Activated naive CD8-positive, alpha-beta T cell treated with anti-CD3 and anti-CD28 coated beads, Interleukin-2, amount 50 U/mL, for 24 hours (primary cell): Measurements from ENCODE around the gene ZDHHC17.
A peak's percentile ranks its signal among the peaks of the same experiment; 100 is the strongest.
"Not testable (repeated sequence)": the region's sequence is repeated elsewhere in the genome, so short reads cannot be mapped to it uniquely, and the experiment has no call there.

Experiments used
- ATAC-seq: fragments of 150-1000 bp; cut with Tn5 transposase; one replicate; pipeline ENCODE4 v1.10.0; 2021
- DNase-seq: peaks from one replicate; pipeline ENCODE4 v3.0.0; 2021
- H3K27ac Mint-ChIP-seq: one replicate; pipeline ENCODE4 v1.8.0; 2021; ENCODE audit warnings: mild to moderate bottlenecking, mixed read lengths
- H3K27me3 Mint-ChIP-seq: one replicate; pipeline ENCODE4 v1.8.0; 2021; ENCODE audit warnings: mixed read lengths
- H3K36me3 Mint-ChIP-seq: one replicate; pipeline ENCODE4 v1.8.0; 2021; ENCODE audit warnings: low read depth, mixed read lengths
- H3K4me1 Mint-ChIP-seq: one replicate; pipeline ENCODE4 v1.8.0; 2021; ENCODE audit warnings: mixed read lengths
- H3K4me3 Mint-ChIP-seq: one replicate; pipeline ENCODE4 v1.8.0; 2021; ENCODE audit warnings: mild to moderate bottlenecking, moderate library complexity, mixed read lengths
- H3K9me3 Mint-ChIP-seq: one replicate; pipeline ENCODE4 v1.8.0; 2021; ENCODE audit warnings: mixed read lengths

ZDHHC17 gene

DNA sequence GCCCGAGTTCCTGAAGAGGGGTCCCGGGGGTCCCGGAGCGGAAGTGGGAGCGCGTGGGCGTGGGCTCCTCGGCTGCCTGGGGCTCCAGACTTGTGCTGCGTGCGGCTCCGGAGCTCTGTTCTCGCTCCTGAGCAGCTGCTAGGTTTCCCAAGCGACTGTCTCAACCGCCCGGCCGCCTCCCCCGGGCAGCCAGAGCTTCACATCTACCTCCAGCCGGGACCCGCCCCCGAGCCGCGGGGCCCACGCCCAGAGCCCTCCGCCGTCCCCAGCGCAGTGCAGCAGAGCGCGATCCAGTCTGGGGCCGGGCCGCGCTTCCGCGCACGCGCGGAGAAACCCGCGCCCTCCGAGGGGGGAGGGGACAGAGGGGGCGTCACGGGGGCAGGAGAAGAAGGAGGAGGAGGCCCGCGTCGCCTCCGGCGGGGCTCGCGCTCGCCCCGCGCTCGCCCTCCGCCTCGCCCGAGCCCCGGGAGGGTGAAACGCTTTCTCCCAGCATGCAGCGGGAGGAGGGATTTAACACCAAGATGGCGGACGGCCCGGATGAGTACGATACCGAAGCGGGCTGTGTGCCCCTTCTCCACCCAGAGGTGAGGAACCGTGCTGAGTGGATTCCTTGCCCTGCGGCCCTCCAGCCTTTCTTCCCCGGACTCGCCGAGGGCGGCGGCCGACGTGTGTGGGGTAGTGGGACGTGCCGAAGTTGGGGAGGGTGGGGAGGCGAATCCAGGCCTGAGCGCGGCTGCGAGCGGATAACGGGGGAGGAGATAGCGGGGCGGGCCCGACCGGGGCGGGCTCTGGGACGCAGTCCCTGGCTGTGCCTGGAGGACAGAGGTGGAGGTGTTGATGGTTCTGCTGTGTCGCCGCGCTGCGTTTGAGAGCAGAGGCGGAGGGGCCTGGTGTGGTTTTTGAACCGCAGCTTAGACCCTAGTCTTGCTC is at the start of gene ZDHHC17:
Gene ZDHHC17, plus strand, starts transcription at position 370 of the 930 bp plus-strand sequence. Its CDS starts 122 bp downstream, at position 492.
- Mint-ChIP-seq H3K4me3 (peak within 1 kb of the TSS; percentile 96), H3K9me3 (no peaks in the 10 kb centered on the region), H3K4me1 (peaks cover 45% of the 10 kb centered on the region), H3K27ac (peak within 1 kb of the TSS; percentile 96), H3K27me3 (no peaks in the 10 kb centered on the region), H3K36me3 (no peaks in the 10 kb centered on the region)
- peak; percentile 90 for ATAC-seq
- peak; percentile 90 for DNase-seq

- ATAC-seq (no peak), DNase-seq (no peak)
- H3K27me3 Mint-ChIP-seq = no peaks in the 10 kb centered on the region
- no peak overlapping the region for H3K4me3 Mint-ChIP-seq
- no peaks in the 10 kb centered on the region for H3K4me1 Mint-ChIP-seq
- H3K36me3 Mint-ChIP-seq = no peaks in the 10 kb centered on the region
- no peak overlapping the region for H3K27ac Mint-ChIP-seq
- H3K9me3 Mint-ChIP-seq = no peaks in the 10 kb centered on the region
Observed at GRCh38 chr12:76714415-76714814, 49.5 kb upstream of the ZDHHC17 start.

DNA sequence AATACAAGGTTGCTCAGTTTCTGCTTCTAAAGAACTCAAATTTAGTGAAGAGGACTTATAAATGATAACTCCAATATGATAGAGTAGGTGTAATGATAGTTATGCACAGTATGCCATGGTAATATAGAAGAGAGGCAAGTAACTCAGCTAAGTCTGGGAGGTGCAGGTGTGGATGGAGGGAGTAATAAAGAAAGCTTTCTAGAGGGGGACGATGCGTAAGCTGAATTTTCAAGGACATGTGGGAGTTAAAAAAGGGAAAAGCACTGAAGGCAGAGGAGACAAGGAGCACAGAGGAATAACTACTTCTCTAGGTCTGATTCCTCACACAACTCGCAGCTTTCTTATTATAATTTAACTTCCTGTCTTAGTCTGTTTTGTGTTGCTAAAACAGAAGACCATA is 49.1 kb upstream of the ZDHHC17 start:
- Mint-ChIP-seq H3K4me1 (no peaks in the 10 kb centered on the region), H3K27ac (no peak overlapping the region), H3K27me3 (no peaks in the 10 kb centered on the region), H3K4me3 (no peak overlapping the region), H3K36me3 (no peaks in the 10 kb centered on the region), H3K9me3 (no peaks in the 10 kb centered on the region)
- ATAC-seq = no peak
- no peak for DNase-seq

DNA sequence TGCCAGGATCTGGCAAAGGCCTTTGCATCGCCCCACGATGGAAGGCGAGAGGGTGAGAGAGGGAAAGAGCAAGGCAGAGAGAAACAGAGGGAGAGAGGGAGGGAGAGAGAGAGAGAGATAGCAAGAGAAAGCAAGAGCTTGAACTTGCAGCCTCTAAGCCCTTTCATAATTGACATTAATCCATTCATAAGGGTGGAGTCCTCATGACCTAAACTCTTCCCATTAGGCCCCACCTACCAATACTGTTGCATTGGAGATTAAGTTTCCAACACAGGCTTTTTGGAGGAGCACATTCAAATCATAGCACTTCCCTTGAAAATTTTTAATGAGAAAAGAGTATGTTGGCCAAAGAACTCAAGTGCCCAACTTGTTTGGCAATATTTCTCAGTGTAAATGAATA is 48.6 kb upstream of the ZDHHC17 start:
- ATAC-seq = no peak
- no peaks in the 10 kb centered on the region for H3K36me3 Mint-ChIP-seq
- H3K27me3 Mint-ChIP-seq = no peaks in the 10 kb centered on the region

GRCh38 chr12:76717314-76717713 is 46.6 kb upstream of the ZDHHC17 start:
- Mint-ChIP-seq H3K4me3 (no peak overlapping the region), H3K4me1 (no peaks in the 10 kb centered on the region), H3K9me3 (no peaks in the 10 kb centered on the region), H3K27ac (no peak overlapping the region), H3K27me3 (no peaks in the 10 kb centered on the region), H3K36me3 (no peaks in the 10 kb centered on the region)
- DNase-seq (no peak), ATAC-seq (no peak)

More for the DNA sequence above, 48.6 kb upstream of the ZDHHC17 start:
- no peak overlapping the region for H3K4me3 Mint-ChIP-seq
- H3K9me3 Mint-ChIP-seq = no peaks in the 10 kb centered on the region
- no peak overlapping the region for H3K27ac Mint-ChIP-seq
- no peak for DNase-seq
- H3K4me1 Mint-ChIP-seq = no peaks in the 10 kb centered on the region

GRCh38 chr12:76719171-76720041 is 44.5 kb upstream of the ZDHHC17 start:
- no peak for DNase-seq
- Mint-ChIP-seq H3K9me3 (no peaks in the 10 kb centered on the region), H3K27ac (no peak overlapping the region)

DNA sequence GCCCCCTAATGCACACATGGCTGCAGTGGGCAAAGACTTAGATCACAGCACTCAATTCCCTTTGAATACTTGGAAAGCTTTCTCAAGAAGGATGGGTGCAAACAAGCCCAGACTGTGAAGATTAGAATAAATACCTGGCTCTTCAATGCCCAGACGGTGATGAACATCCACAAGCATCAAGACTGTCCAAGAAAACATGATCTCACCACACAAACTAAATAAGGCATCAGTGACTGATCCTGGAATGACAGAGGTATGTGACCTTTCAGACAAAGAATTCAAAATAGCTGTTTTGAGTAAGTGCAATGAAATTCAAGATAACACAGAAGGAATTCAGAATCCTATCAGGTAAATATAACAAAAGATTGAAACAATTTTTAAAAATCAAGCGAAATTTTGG is 43.8 kb upstream of the ZDHHC17 start:
- no peak overlapping the region for H3K4me3 Mint-ChIP-seq
- DNase-seq = no peak
- H3K27ac Mint-ChIP-seq = no peak overlapping the region
- H3K4me1 Mint-ChIP-seq = no peaks in the 10 kb centered on the region
- H3K9me3 Mint-ChIP-seq = no peaks in the 10 kb centered on the region
- H3K27me3 Mint-ChIP-seq = no peaks in the 10 kb centered on the region
- H3K36me3 Mint-ChIP-seq = no peaks in the 10 kb centered on the region
- ATAC-seq = no peak

More at GRCh38 chr12:76719171-76720041, 44.5 kb upstream of the ZDHHC17 start:
- H3K27me3 Mint-ChIP-seq = no peaks in the 10 kb centered on the region
- no peak for ATAC-seq
- H3K36me3 Mint-ChIP-seq = no peaks in the 10 kb centered on the region
- no peaks in the 10 kb centered on the region for H3K4me1 Mint-ChIP-seq
- H3K4me3 Mint-ChIP-seq = no peak overlapping the region

GRCh38 chr12:76726626-76727025 is 37.3 kb upstream of the ZDHHC17 start:
- no peak overlapping the region for H3K4me3 Mint-ChIP-seq
- H3K27ac Mint-ChIP-seq = no peak overlapping the region
- H3K36me3 Mint-ChIP-seq = no peaks in the 10 kb centered on the region
- H3K27me3 Mint-ChIP-seq = peaks cover 1% of the 10 kb centered on the region
- DNase-seq (no peak), ATAC-seq (no peak)
- H3K4me1 Mint-ChIP-seq = no peaks in the 10 kb centered on the region
- no peaks in the 10 kb centered on the region for H3K9me3 Mint-ChIP-seq

GRCh38 chr12:76732188-76732587 is 31.7 kb upstream of the ZDHHC17 start:
- H3K9me3 Mint-ChIP-seq = peaks cover 21% of the 10 kb centered on the region
- H3K4me1 Mint-ChIP-seq, H3K27ac Mint-ChIP-seq, H3K27me3 Mint-ChIP-seq, H3K4me3 Mint-ChIP-seq, DNase-seq, H3K36me3 Mint-ChIP-seq, ATAC-seq: not testable (repeated sequence)

DNA sequence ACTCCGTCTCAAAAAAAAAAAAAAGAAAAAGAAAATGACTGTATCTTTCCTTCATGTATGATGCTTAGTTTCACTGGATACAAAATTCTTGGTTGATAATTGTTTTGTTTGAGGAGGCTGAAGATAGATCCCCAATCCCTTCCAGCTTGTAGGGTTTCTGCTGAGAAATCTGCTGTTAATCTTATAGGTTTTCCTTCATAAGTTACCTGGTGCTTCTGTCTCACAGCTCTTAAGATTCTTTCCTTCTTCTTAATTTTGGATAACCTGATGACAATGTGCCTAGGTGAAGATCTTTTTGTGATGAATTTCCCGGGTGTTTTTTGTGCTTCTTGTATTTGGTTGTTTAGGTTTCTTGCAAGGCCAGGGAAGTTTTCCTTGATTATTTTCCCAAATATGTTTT is 26.2 kb upstream of the ZDHHC17 start:
- H3K9me3 Mint-ChIP-seq = peaks cover 29% of the 10 kb centered on the region
- not testable (repeated sequence) for H3K27me3 Mint-ChIP-seq, H3K4me3 Mint-ChIP-seq, H3K4me1 Mint-ChIP-seq, H3K27ac Mint-ChIP-seq, H3K36me3 Mint-ChIP-seq, DNase-seq, ATAC-seq

GRCh38 chr12:76738824-76739579 is 24.9 kb upstream of the ZDHHC17 start:
- peaks cover 5% of the 10 kb centered on the region for H3K36me3 Mint-ChIP-seq
- H3K27ac Mint-ChIP-seq = no peak overlapping the region
- no peak for ATAC-seq
- peaks cover 22% of the 10 kb centered on the region for H3K9me3 Mint-ChIP-seq
- H3K4me3 Mint-ChIP-seq = no peak overlapping the region
- no peaks in the 10 kb centered on the region for H3K4me1 Mint-ChIP-seq
- no peak for DNase-seq
- H3K27me3 Mint-ChIP-seq = peaks cover 2% of the 10 kb centered on the region

DNA sequence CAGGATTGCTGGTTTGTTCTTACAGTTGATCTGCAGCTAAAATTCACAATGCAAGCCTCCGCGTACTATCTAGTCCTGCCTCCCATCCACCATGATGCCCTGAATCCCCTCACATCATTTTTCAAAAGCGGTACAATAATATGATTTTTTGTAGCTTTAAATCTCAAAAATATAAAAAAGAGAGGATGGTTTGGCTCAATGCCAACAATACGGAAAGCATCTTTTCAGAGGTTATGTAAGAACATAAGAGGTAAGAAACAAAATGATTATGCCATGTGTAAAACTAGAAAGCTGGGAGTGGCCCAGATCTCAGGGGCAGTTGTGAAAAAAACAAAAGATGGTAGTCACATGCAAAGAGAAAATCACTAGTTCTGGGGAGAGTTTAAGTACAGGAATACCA is 24.0 kb upstream of the ZDHHC17 start:
- Mint-ChIP-seq H3K27ac (no peak overlapping the region), H3K36me3 (peaks cover 5% of the 10 kb centered on the region), H3K4me3 (no peak overlapping the region), H3K9me3 (peaks cover 22% of the 10 kb centered on the region), H3K27me3 (peaks cover 2% of the 10 kb centered on the region), H3K4me1 (no peaks in the 10 kb centered on the region)
- DNase-seq (no peak), ATAC-seq (no peak)

GRCh38 chr12:76740501-76740900 is 23.4 kb upstream of the ZDHHC17 start:
- Mint-ChIP-seq H3K4me1 (no peaks in the 10 kb centered on the region), H3K36me3 (peaks cover 5% of the 10 kb centered on the region), H3K27me3 (peaks cover 2% of the 10 kb centered on the region), H3K9me3 (peaks cover 22% of the 10 kb centered on the region), H3K27ac (no peak overlapping the region), H3K4me3 (no peak overlapping the region)
- ATAC-seq = no peak
- no peak for DNase-seq

DNA sequence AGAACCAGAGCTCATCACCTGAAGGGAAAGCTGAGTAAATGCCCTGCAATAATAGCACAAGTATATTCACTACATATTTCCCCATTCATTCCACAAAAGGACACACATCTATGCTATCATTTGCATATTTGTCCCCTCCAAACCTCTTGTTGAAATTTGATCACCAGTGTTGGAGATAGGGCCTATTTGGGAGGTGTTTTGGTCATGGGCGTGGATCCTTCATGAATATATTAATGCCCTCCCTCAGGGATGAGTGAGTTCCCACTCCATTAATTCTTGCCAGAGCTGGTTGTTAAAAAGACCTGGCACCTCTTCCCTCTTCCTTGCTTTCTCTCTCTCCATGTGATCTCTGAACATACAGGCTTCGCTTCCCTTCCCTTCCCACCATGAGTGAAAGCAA is 18.6 kb upstream of the ZDHHC17 start:
- H3K36me3 Mint-ChIP-seq = no peaks in the 10 kb centered on the region
- DNase-seq (no peak), ATAC-seq (no peak)
- H3K9me3 Mint-ChIP-seq = no peaks in the 10 kb centered on the region
- H3K4me3 Mint-ChIP-seq = no peak overlapping the region
- H3K27me3 Mint-ChIP-seq = peaks cover 2% of the 10 kb centered on the region
- no peak overlapping the region for H3K27ac Mint-ChIP-seq
- no peaks in the 10 kb centered on the region for H3K4me1 Mint-ChIP-seq
